Upper lobe of left lung (tissue), 4 donors: ENCODE results near the gene PEPD.

Experiments
- CTCF ChIP-seq, 6 experiments: fragments of 450-650 bp in 4 of 6; fragments of 200-600 bp in 2 of 6; sonication (generic) in 2 of 6; IDR thresholded peaks; one replicate each; pipeline ENCODE4 v1.5.1; 2016 to 2019; ENCODE audit warnings: antibody characterized with exemption in 6 of 6
- EP300 ChIP-seq, 4 donors: sonication (generic); formaldehyde crosslinking; IDR thresholded peaks; one replicate each; pipeline ENCODE4 v1.5.1; 2017; ENCODE audit warnings: antibody characterized with exemption in 4 of 4, control low read depth in 2 of 4
- POLR2A ChIP-seq, 4 donors: fragments of 450-650 bp; IDR thresholded peaks; one replicate each; pipeline ENCODE4 v1.5.1; 2016 to 2017; ENCODE audit warnings: antibody characterized with exemption in 4 of 4, mild to moderate bottlenecking in 2 of 4

- TF ChIP-seq EP300 (IDR thresholded peaks at IDR 0.05), result no peak
- no peak for TF ChIP-seq CTCF (IDR thresholded peaks at IDR 0.05)
- TF ChIP-seq POLR2A (IDR thresholded peaks at IDR 0.05), result no peak
These were observed 85.8 kb downstream of the PEPD start for GRCh38 chr19:33435706-33436359.
